Neural crest cell (in vitro differentiated cells): ENCODE measurements around the gene LSM11. TPM values are rescaled to one million over a fixed set of nuclear protein-coding genes. Genes with fewer than 3 reads are reported as not detected.

Experiments used
- DNase-seq: peaks from one replicate; pipeline ENCODE4 v3.0.0; 2021; ENCODE audit warnings: low read depth, mixed read lengths, low spot score
- H3K27ac Mint-ChIP-seq: one replicate; pipeline ENCODE4 v1.8.0; 2021; ENCODE audit warnings: mild to moderate bottlenecking, mixed read lengths; ENCODE audit not compliant: unreplicated experiment
- H3K27me3 Mint-ChIP-seq: 2 replicates; pipeline ENCODE4 v1.8.0; 2021; ENCODE audit warnings: low read depth, mild to moderate bottlenecking, mixed read lengths
- H3K36me3 Mint-ChIP-seq: 2 replicates; pipeline ENCODE4 v1.8.0; 2021; ENCODE audit warnings: low read depth, mild to moderate bottlenecking, mixed read lengths
- H3K4me1 Mint-ChIP-seq: 2 replicates; pipeline ENCODE4 v1.8.0; 2021; ENCODE audit warnings: mixed read lengths
- H3K4me3 Mint-ChIP-seq: one replicate; pipeline ENCODE4 v1.8.0; 2021; ENCODE audit warnings: mild to moderate bottlenecking, mixed read lengths
- H3K9me3 Mint-ChIP-seq: 2 replicates; pipeline ENCODE4 v1.8.0; 2021; ENCODE audit warnings: mixed read lengths
- total RNA-seq: library from RNA; stranded (reverse); gene quantifications from 2 replicates; pipeline ENCODE4 v1.2.1, GENCODE V29; 2021
- TF ChIP-seq, protein P1 (sequence below): fragments of 200-600 bp; sonication (generic); conservative IDR thresholded peaks from 2 replicates; pipeline ENCODE4 v1.5.0; 2021; ENCODE audit warnings: antibody characterized with exemption, mild to moderate bottlenecking

Gene LSM11
- total RNA-seq, 1 donor from 2014 or later = 10.4 TPM

DNA sequence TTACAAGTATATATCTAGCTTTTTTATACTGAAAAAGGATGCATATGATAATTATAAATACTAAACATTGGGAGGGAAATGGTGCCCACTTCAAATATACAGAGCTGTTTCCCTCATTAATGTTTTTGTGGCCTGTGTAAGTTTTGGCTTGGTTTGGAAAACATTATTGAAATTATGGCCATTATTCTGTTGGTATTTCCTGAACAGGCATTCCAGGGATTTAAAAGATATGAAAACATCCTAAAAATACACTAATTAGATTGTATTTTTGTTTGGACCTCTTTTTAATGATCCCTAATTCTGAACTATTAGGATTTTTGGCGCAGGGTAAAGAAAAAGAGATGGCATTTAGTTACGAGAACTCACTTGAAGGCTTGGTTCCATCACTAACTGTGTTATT, 64.5 kb downstream of the LSM11 start:
- H3K27ac Mint-ChIP-seq = no peak overlapping the region
- no peaks in the 10 kb centered on the region for H3K4me1 Mint-ChIP-seq
- peaks cover 5% of the 10 kb centered on the region for H3K36me3 Mint-ChIP-seq
- DNase-seq = no peak
- TF ChIP-seq, protein P1, sequence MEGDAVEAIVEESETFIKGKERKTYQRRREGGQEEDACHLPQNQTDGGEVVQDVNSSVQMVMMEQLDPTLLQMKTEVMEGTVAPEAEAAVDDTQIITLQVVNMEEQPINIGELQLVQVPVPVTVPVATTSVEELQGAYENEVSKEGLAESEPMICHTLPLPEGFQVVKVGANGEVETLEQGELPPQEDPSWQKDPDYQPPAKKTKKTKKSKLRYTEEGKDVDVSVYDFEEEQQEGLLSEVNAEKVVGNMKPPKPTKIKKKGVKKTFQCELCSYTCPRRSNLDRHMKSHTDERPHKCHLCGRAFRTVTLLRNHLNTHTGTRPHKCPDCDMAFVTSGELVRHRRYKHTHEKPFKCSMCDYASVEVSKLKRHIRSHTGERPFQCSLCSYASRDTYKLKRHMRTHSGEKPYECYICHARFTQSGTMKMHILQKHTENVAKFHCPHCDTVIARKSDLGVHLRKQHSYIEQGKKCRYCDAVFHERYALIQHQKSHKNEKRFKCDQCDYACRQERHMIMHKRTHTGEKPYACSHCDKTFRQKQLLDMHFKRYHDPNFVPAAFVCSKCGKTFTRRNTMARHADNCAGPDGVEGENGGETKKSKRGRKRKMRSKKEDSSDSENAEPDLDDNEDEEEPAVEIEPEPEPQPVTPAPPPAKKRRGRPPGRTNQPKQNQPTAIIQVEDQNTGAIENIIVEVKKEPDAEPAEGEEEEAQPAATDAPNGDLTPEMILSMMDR = no peak
- H3K27me3 Mint-ChIP-seq = no peaks in the 10 kb centered on the region
- H3K9me3 Mint-ChIP-seq = no peaks in the 10 kb centered on the region
- H3K4me3 Mint-ChIP-seq = no peak overlapping the region

Other genes starting within 250 kb of the LSM11 start
- 9.1 and 11.3 TPM in 2 replicates for gene ADAM19, start 167.9 kb upstream of the LSM11 start, total RNA-seq
- not detected in 2 replicates for gene SOX30, start 91.3 kb upstream of the LSM11 start, total RNA-seq
- not detected in 2 replicates for gene C5orf52, start 72.2 kb upstream of the LSM11 start, total RNA-seq
- 19.5 and 20.1 TPM in 2 replicates for gene THG1L, start 12.3 kb upstream of the LSM11 start, total RNA-seq
- 53.8 TPM in 2 replicates for gene CLINT1, start 115.4 kb downstream of the LSM11 start, total RNA-seq